ENCODE measurements around the gene PDE10A.

Gene PDE10A

DNA sequence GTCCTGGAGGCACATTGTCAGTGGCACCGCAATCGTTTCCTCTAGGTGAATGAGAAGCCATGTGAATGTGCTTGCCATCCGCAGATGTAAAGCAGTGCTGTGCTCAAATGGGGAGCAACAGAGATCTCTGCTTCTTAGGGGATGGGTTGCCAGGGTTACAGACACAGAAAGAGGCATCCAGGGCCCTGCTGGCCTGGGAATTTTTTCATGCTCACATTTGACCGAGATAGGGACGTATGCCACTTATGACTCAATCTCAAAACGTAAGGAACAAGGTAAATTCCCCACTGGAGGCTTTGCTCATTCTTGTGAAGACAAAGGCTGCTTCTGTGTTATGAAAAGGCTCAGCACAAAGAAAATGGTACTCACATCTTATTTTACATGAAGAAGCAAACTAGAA lies 364.6 kb downstream of the PDE10A start:
- no peak for DNase-seq (ENCODE audit: low read depth in 3 of 3, low spot score in 1 of 3)

DNA sequence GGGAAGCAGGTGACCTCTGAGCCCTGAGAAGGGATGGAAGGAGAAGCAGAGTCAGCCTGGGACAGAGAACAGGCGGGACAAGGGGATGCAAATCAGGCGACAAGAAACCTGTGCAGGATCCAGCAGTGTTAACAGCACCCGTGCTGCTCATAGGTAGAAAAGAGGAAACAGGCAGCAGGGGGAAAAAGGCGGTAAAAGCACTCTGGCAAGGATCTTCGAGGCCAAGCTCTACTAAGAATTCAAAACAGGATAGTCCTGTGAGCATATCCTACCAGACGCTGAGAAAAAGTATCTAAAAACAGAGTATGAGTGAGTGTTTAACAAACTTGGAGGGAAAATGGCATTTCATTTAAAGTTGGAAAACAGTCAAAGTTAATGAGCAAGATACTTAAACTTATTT lies 370.4 kb downstream of the PDE10A start:
- DNase-seq (ENCODE audit: low read depth in 3 of 3, low spot score in 1 of 3): no peak
